ENCODE measurements around the gene CCL3.
"Not testable (repeated sequence)": the region's sequence is repeated elsewhere in the genome, so short reads cannot be mapped to it uniquely, and the experiment has no call there.

Gene CCL3

DNA sequence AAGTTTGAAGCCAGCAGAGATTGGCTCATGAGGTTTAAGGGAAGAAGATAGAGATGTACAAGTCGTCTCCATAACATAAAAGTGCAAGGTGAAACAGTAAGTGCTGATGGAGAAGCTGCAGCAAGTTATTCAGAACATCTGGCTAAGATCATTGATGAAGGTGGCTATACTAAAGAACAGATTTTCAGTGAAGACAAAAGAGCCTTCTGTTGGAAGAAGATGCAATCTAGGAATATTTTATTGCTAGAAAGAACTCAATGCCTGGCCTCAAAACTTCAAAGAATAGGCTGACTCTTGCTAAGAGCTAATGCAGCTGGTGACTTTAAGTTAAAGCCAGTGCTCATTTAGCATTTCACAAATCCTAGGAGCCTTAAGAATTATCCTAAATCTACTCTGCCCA, 39.7 kb upstream of the CCL3 start:
- no peak for DNase-seq (ENCODE audit: insufficient read length, low spot score)
- TF ChIP-seq POU2F2 (IDR thresholded peaks at IDR 0.05; ENCODE audit: low read depth, low read length) (no peak), PAX5 (IDR thresholded peaks at IDR 0.05; ENCODE audit: insufficient read depth, low read length, severe bottlenecking) (no peak), POLR2A (IDR thresholded peaks at IDR 0.05; ENCODE audit: low read depth, low read length) (no peak), POLR2AphosphoS5 (IDR thresholded peaks at IDR 0.05; ENCODE audit: low read depth, low read length) (no peak)
- no peak for FAIRE-seq

DNA sequence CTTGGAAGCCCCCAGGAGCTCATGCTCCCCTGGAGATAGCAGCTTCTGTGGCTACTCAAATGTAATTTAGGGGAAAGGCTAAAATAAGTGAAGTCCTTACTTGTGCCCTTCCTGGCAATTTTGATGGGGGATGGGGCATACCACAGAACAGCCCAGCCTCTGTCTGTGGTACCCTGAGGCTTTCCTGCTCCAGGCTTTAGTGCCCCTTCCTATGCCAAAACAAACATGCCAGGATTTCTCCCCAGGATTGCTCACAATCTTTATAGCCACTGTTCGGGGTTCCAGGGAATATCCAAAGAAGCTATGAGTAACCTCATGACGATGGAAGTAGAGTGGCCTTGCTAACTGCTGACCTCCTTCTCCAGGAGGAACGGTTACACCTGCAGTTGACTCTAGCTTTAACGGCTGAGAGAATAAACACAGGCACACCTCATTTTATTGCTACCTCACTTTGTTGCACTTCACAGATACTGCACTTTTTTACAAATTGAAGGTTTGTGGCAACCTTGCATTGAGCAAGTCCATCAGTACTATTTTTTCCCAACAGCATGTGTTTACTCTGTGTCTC, 38.6 kb upstream of the CCL3 start:
- FAIRE-seq (no peak), DNase-seq (ENCODE audit: insufficient read length, low spot score) (no peak)
- TF ChIP-seq TAF1 (IDR thresholded peaks at IDR 0.05; ENCODE audit: low read depth, low read length), result no peak
- TF ChIP-seq POLR2AphosphoS5 (IDR thresholded peaks at IDR 0.05; ENCODE audit: low read depth, low read length), result no peak
- no peak for TF ChIP-seq SPI1 (IDR thresholded peaks at IDR 0.05; ENCODE audit: low read depth, low read length)
- no peak for TF ChIP-seq POU2F2 (IDR thresholded peaks at IDR 0.05; ENCODE audit: low read depth, low read length)

DNA sequence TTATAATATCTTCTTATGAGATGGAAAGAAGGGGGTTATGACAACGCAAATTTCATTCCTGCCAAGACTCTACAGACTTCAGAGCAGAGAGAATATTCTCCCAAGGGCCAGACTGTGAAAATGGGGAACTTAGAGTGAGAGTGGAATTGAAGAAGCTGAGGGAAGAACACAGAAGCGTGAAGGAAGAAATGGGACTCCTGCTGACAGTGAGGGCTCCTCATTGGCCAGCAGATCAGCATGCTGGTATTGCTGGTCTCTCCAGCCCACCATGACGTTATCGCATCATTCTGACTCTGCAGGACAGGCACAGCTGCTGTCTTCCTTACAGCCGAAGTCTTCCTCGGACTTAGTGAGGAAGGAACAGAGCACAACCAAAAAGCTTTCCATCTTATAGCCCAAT, 38.0 kb upstream of the CCL3 start:
- no peak for DNase-seq (ENCODE audit: insufficient read length, low spot score)
- TF ChIP-seq PAX5 (IDR thresholded peaks at IDR 0.05; ENCODE audit: insufficient read depth, low read length, severe bottlenecking), result no peak
- no peak for TF ChIP-seq POLR2A (IDR thresholded peaks at IDR 0.05; ENCODE audit: low read depth, low read length)
- TF ChIP-seq TAF1 (IDR thresholded peaks at IDR 0.05; ENCODE audit: low read depth, low read length), result no peak
- no peak for TF ChIP-seq SPI1 (IDR thresholded peaks at IDR 0.05; ENCODE audit: low read depth, low read length)
- TF ChIP-seq POU2F2 (IDR thresholded peaks at IDR 0.05; ENCODE audit: low read depth, low read length), result no peak
- no peak for TF ChIP-seq POLR2AphosphoS5 (IDR thresholded peaks at IDR 0.05; ENCODE audit: low read depth, low read length)
- FAIRE-seq, result no peak

DNA sequence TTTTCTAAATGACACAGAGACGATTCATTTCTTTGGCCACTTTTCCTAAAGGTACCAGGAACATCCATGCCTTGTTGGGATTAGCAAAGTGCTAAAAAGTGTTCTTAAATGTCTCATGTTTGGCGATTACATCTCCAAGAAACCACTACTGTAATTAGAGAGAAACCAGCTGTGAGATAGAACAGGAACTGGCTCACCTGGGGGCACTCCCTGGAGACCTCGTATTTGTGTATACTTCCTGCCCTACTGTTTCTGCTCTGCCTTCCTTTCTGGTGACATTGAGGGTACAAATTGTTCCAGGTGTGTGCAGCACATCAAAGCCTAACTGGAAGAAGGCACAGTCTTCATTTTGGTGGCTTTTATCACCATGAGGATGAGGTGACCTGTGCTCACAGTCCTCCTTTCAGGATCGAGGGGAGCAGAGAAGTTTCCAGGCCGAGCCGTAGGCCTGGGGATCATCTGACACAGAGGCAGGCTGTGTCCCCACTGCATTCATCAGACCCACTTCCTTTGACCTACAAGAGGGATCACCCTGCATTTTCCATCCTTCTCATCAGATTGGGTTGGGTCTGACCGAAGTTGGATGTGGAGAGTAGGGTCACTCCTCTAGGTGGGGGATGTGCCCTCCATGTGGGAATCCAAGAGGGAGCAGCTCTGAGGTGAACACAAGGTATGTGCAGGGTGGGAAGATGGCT, 37.4 kb upstream of the CCL3 start:
- DNase-seq (ENCODE audit: insufficient read length, low spot score) (no peak), FAIRE-seq (no peak)
- TF ChIP-seq TAF1 (IDR thresholded peaks at IDR 0.05; ENCODE audit: low read depth, low read length) (no peak), POU2F2 (IDR thresholded peaks at IDR 0.05; ENCODE audit: low read depth, low read length) (no peak), PAX5 (IDR thresholded peaks at IDR 0.05; ENCODE audit: insufficient read depth, low read length, severe bottlenecking) (no peak), POLR2A (IDR thresholded peaks at IDR 0.05; ENCODE audit: low read depth, low read length) (0 out of 2 replicates have a peak, but pooled peaks have one; percentile 38), POLR2AphosphoS5 (IDR thresholded peaks at IDR 0.05; ENCODE audit: low read depth, low read length) (peak; percentile 45; the same call in 1 of the 2 replicates), SPI1 (IDR thresholded peaks at IDR 0.05; ENCODE audit: low read depth, low read length) (peak; percentile 86)

DNA sequence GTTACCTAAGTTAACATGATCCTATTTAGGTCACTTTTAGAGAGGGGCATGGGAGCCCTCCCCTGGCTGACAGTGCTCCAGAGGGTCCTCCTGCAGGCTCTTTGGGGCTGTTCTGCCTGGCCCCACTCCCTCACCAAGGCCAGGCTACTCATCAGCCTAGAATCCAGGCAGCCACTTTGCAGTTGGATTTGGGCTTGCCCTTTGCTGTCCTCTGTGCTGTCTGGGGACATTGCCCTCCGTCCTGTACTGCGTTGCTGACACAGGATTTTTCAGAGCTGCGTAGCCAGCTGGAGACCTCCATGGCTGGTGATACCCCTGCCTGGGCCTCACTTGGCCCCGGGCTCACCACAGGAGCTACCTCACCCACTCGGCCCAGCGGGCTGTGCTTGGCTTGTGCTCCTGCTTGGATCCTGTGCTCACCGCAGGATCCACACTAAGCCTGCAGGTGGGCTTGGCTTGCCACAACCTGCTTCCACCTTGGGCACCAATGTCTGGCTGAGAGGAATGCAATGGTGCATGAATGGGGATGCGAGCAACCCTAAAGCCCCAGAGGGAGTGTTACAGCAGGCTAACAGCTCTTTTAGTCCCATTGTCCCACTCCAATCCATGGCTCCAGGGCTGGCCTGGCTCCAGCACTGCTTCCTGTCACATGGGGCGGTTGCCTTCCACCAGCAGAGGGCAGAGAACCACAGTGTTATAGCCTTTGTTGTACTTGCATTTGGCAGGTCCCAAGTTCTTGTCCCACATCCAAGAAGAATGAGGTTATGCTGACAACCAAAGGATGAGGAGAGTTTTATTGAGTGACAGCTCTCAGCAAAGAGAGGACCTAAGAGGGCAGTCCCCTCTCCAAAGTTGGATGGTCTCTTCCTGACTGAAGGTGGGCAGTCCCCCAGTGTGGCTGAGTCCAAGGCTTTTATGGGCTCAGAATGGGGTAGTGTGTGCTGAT, 35.2 kb upstream of the CCL3 start:
- no peak for FAIRE-seq
- TF ChIP-seq SPI1 (IDR thresholded peaks at IDR 0.05; ENCODE audit: low read depth, low read length) (no peak), TAF1 (IDR thresholded peaks at IDR 0.05; ENCODE audit: low read depth, low read length) (no peak), POU2F2 (IDR thresholded peaks at IDR 0.05; ENCODE audit: low read depth, low read length) (no peak), PAX5 (IDR thresholded peaks at IDR 0.05; ENCODE audit: insufficient read depth, low read length, severe bottlenecking) (no peak), POLR2A (IDR thresholded peaks at IDR 0.05; ENCODE audit: low read depth, low read length) (no peak), POLR2AphosphoS5 (IDR thresholded peaks at IDR 0.05; ENCODE audit: low read depth, low read length) (no peak)
- DNase-seq (ENCODE audit: insufficient read length, low spot score), result no peak

DNA sequence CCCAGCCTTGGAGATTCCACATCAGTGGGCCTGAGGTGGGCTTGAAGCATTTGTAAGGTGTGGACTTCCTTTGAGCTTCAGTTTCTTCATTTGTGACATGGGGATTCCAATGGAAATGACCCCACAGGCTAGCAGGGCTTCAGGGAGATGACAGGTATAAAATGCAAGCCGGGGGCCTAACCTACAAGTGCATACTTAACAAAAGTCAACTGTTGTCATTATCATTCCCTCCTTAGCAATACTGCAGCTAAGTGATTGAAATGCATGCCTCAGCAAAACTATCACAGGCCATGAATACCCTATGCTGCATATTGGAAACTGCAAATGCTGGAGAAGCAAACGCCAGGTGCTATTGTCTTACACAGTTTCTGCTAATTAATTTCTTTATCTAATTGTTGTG, 33.5 kb upstream of the CCL3 start:
- no peak for TF ChIP-seq SPI1 (IDR thresholded peaks at IDR 0.05; ENCODE audit: low read depth, low read length)
- TF ChIP-seq TAF1 (IDR thresholded peaks at IDR 0.05; ENCODE audit: low read depth, low read length), result no peak
- no peak for TF ChIP-seq POLR2AphosphoS5 (IDR thresholded peaks at IDR 0.05; ENCODE audit: low read depth, low read length)
- no peak for TF ChIP-seq POU2F2 (IDR thresholded peaks at IDR 0.05; ENCODE audit: low read depth, low read length)
- TF ChIP-seq PAX5 (IDR thresholded peaks at IDR 0.05; ENCODE audit: insufficient read depth, low read length, severe bottlenecking), result no peak
- TF ChIP-seq POLR2A (IDR thresholded peaks at IDR 0.05; ENCODE audit: low read depth, low read length), result no peak
- no peak for FAIRE-seq

DNA sequence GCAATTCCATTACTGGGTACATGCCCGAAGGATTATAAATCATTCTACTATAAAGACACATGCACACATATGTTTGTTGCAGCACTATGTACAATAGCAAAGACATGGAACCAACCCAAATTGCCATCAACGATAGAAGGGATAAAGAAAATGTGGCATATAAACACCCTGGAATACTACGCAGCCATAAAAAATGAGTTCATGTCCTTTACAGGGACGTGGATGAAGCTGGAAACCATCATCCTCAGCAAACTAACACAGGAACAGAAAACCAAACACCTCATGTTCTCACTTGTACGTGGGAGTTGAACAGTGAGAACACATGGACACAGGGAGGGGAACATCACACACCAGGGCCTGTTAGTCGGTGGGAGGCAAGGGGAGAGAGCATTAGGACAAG, 31.2 kb upstream of the CCL3 start:
- not testable (repeated sequence) for DNase-seq (ENCODE audit: insufficient read length, low spot score); FAIRE-seq

More for the DNA sequence above, 33.5 kb upstream of the CCL3 start:
- no peak for DNase-seq (ENCODE audit: insufficient read length, low spot score)

DNA sequence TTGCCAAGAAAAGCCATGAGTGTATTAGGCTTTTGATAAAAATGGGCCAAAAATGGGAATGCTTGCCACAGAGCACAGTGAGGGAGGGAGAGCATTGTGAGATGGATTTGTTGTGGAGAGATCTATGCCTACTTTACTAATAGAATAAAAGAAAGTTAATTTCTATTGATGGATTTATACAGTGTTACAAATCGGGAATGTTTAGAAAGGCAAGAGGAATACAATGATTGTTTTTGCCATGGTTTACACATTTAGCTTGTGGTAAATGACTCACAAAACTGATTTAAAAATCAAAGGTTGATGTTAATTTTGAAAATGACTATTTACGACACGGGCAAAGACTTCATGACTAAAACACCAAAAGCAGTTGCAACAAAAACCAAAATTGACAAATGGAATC, 30.3 kb upstream of the CCL3 start:
- no peak for DNase-seq (ENCODE audit: insufficient read length, low spot score)
- no peak for FAIRE-seq
- TF ChIP-seq PAX5 (IDR thresholded peaks at IDR 0.05; ENCODE audit: insufficient read depth, low read length, severe bottlenecking), result no peak
- TF ChIP-seq POLR2AphosphoS5 (IDR thresholded peaks at IDR 0.05; ENCODE audit: low read depth, low read length), result no peak
- no peak for TF ChIP-seq POU2F2 (IDR thresholded peaks at IDR 0.05; ENCODE audit: low read depth, low read length)
- no peak for TF ChIP-seq SPI1 (IDR thresholded peaks at IDR 0.05; ENCODE audit: low read depth, low read length)
- TF ChIP-seq POLR2A (IDR thresholded peaks at IDR 0.05; ENCODE audit: low read depth, low read length), result no peak
- no peak for TF ChIP-seq TAF1 (IDR thresholded peaks at IDR 0.05; ENCODE audit: low read depth, low read length)

DNA sequence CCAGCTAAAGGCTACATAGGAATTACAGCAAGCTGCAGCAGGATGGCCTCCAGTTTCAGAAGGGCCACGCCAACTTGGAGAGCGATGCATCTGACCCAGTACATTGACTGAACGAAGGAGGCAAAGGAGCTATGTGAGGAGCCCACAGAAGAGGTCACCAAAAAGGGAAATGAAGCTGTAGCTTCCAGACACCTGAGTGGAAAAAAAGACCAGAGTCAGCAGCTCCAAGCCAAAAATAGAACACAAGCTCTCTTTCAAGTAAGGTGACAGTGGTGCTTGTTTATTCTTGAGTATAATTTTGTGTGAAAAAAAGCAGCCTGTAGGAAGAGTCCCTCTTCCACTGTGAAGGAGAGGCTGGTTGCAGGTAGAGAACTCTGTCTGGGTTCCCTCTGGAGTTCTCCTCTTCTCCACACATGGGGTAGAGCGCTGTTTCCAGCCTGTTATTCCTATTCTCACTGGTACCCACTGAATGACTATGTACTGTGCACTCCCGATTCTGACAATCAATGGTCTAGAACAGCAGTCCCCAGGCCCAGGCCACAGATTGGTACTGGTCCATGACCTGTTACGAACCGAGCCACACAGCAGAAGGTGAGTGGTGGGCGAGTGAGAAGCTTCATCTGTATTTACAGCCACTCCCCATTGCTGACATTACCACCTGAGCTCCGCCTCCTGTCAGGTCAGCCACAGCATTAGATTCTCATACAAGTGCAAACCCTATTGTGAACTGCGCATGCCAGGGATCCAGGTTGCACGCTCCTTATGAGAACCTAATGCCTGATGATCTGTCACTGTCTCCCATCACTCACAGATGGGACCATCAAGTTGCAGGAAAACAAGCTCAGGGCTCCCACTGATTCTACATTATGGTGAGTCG, 28.8 kb upstream of the CCL3 start:
- DNase-seq (ENCODE audit: insufficient read length, low spot score), result no peak
- no peak for TF ChIP-seq POLR2AphosphoS5 (IDR thresholded peaks at IDR 0.05; ENCODE audit: low read depth, low read length)
- peak; percentile 53 for TF ChIP-seq SPI1 (IDR thresholded peaks at IDR 0.05; ENCODE audit: low read depth, low read length)
- no peak for TF ChIP-seq POLR2A (IDR thresholded peaks at IDR 0.05; ENCODE audit: low read depth, low read length)
- TF ChIP-seq TAF1 (IDR thresholded peaks at IDR 0.05; ENCODE audit: low read depth, low read length), result no peak
- no peak for TF ChIP-seq POU2F2 (IDR thresholded peaks at IDR 0.05; ENCODE audit: low read depth, low read length)
- no peak for TF ChIP-seq PAX5 (IDR thresholded peaks at IDR 0.05; ENCODE audit: insufficient read depth, low read length, severe bottlenecking)
- FAIRE-seq, result no peak

Data from GM12891 (cell line).